ENCODE results near the gene STX11.

DNA sequence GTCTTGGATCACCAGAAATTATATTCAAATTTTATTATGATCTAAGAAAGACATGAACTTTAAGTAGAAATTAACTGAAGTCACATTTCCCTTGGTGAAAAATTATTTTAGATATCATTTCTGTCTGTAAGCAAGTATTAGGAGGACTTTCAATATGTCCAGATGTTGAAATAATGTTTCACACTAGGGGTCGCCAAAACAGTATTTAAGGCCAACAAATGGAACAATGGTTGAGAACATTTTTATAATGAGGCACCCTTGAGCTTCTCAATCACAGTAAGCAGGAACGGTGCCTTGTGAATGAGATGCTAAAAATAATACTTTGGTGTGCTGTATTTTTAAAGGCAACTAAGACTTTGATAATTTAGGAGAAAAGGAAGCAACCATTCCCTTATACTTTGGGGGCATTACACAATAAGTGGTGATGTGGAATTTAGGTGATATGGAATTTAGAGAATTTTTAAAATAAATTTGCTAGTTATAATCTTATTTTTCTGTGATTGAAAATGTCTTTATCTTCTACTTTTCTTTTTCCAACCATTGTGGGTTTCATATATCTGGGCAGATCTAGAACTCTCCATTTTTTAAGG lies 45.3 kb upstream of the STX11 start:
- TF ChIP-seq, protein P1, sequence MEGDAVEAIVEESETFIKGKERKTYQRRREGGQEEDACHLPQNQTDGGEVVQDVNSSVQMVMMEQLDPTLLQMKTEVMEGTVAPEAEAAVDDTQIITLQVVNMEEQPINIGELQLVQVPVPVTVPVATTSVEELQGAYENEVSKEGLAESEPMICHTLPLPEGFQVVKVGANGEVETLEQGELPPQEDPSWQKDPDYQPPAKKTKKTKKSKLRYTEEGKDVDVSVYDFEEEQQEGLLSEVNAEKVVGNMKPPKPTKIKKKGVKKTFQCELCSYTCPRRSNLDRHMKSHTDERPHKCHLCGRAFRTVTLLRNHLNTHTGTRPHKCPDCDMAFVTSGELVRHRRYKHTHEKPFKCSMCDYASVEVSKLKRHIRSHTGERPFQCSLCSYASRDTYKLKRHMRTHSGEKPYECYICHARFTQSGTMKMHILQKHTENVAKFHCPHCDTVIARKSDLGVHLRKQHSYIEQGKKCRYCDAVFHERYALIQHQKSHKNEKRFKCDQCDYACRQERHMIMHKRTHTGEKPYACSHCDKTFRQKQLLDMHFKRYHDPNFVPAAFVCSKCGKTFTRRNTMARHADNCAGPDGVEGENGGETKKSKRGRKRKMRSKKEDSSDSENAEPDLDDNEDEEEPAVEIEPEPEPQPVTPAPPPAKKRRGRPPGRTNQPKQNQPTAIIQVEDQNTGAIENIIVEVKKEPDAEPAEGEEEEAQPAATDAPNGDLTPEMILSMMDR (IDR thresholded peaks at IDR 0.05; ENCODE audit: borderline replicate concordance, extremely low read depth, low read length, poor library complexity, severe bottlenecking): peak; percentile 78
- no peak for TF ChIP-seq EZH2 (IDR thresholded peaks at IDR 0.05; ENCODE audit: borderline replicate concordance, low read depth, low read length, severe bottlenecking)

Measured in DND-41 (cell line).